Right cardiac atrium (tissue), 5 donors: ENCODE measurements around the gene ASIC3. TPM values are rescaled to one million over a fixed set of nuclear protein-coding genes. Genes with fewer than 3 reads are reported as not detected.

Experiments used
- ATAC-seq, 2 donors: fragments of 200-7000 bp; cut with Tn5 transposase; one replicate each; pipeline versions ENCODE4 v1.8.0 to v1.9.1; 2020; ENCODE audit warnings: moderate library complexity in 2 of 2, mild to moderate bottlenecking in 1 of 2
- DNase-seq, 3 donors: peaks; one replicate each; pipeline ENCODE4 v3.0.0-alpha.2; 2020
- H3K27ac ChIP-seq: one replicate; pipeline ENCODE4 v1.5.1; 2013; ENCODE audit warnings: mild to moderate bottlenecking, low read length, control low read depth, moderate library complexity
- H3K27me3 ChIP-seq: one replicate; pipeline ENCODE4 v1.6.1; 2013; ENCODE audit not compliant: control insufficient read depth, insufficient read depth
- H3K4me1 ChIP-seq: one replicate; pipeline ENCODE4 v1.6.1; 2013; ENCODE audit warnings: low read length; ENCODE audit not compliant: control insufficient read depth, insufficient read depth
- H3K4me3 ChIP-seq: one replicate; pipeline ENCODE4 v1.5.1; 2013; ENCODE audit warnings: low read length, control low read depth
- H3K9me3 ChIP-seq: one replicate; pipeline ENCODE4 v1.6.1; 2013; ENCODE audit warnings: low read length; ENCODE audit not compliant: control insufficient read depth
- WGBS: extraction: QIAGEN DNeasy Blood & Tissue Kit; methylation state at CpG from one replicate; pipeline ENCODE4 v1.1.7; 2013; 5-methylcytosine and 5-hydroxymethylcytosine counted together
- intact Hi-C, 4 donors: fragments of 100-400 bp; cut with DNase I; formaldehyde crosslinking; loops; one replicate each; pipeline versions ENCODE4 v1.11.0 to v1.14.0; 2022 to 2023
- polyA plus RNA-seq: library from polyadenylated mRNA; stranded (reverse); fragments of 200-250 nt; gene quantifications from one replicate; pipeline ENCODE4 v1.2.3, GENCODE V29; 2013
- total RNA-seq, 4 donors: library from RNA; stranded (reverse); fragmentation: NEBNext Ultra II Directional; extraction: Animal tissue kit (Norgen Biotek cat#: 25700); gene quantifications; one replicate each; pipeline ENCODE4 v1.2.1, GENCODE V29; 2021
- donor health status: healthy with polysubstance abuse.
- donor health status: DM: no; HTN: yes; CAD: no.
- donor health status: DM: no; HTN: no; CAD: no.
- donor health status: DM: no; HTN: yes; CAD: no; lungs with severe emphysema.
- donor health status: DM: yes; HTN: yes; CAD: no.

The ASIC3 gene
- total and polyA plus RNA-seq, 5 donors = 4.0 to 6.5 (median 5.3) TPM

DNA sequence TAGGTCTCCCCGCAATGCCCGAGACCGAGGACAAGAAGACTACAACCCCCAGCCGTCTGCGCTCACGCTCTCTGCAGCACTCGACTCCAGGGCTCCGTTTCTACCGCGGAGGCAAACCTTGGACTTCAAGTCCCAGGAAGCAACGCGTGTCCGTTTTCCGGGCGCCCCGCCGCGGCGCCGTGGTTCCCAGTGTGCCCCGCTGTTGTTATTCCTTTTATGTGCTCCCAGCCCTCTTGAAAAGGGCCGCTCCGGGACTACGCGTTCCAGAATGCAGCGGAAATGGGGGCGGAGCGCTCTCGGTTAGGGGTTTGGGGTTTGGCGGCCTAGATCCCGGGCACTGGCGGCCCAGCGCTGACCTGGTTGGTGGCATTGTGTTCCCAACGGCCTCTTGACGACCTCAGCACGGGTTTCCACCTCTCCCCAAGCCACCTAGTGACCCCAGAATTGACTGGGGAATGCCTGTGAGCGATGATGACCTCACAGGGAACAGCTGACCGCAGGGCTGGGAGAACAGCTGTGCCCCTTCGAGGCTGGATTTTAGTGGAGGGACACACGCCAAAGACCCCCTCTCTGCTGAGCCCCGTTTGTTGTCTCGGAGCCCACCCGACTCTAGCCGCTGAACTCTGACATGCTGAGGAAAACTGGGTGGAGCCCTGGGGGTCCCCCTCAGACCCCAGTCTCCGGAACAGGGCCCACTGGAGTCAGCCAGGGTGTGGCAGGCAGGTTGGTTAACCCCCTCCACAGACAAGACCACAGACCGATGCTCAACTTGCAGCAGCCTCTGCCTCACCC lies 9.9 kb downstream of the ASIC3 start:
- ATAC-seq = peak; percentile 91 to 94
- Histone ChIP-seq H3K27ac (peak overlapping the region; percentile 98), H3K4me3 (peak overlapping the region; percentile 91), H3K4me1 (peaks cover 4% of the 10 kb centered on the region), H3K9me3 (no peaks in the 10 kb centered on the region), H3K27me3 (no peaks in the 10 kb centered on the region)
- under 1% methylated on average over 46 of the region's 46 CpGs for WGBS
- intact Hi-C loops = no loop called here
- DNase-seq = peak; percentile 99 to 100 (median 99)

DNA sequence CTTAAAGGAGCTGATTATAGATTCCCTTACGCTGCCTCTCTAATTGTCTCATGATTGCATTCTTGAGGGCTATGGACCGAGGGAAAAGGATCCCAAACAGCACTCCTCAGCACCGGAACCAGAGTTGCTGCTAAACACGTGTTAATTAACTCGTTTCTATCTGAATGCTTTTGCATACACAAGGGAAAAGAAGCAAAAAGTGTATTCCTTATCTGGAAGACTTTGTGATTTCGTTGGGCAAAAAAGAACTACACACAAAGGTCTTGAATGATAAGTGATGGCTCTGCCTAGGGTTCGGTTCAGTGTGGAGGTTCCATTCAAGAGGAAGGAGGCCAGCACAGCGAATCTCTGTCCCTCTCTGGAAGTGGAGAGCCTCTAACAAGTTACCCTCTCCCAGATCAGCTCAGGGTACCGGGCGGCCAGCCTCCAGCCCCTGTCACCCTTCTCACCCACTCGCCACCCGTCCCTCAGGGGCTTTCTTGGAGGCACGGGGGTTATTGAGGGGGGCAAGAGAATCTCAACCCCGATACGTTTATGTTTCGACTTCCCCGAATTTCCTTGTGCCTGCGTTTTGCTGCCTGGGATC lies 10.5 kb downstream of the ASIC3 start:
- peaks cover 4% of the 10 kb centered on the region for H3K4me1 ChIP-seq
- WGBS = 5% methylated on average over 18 of the region's 18 CpGs
- no peak for ATAC-seq

DNA sequence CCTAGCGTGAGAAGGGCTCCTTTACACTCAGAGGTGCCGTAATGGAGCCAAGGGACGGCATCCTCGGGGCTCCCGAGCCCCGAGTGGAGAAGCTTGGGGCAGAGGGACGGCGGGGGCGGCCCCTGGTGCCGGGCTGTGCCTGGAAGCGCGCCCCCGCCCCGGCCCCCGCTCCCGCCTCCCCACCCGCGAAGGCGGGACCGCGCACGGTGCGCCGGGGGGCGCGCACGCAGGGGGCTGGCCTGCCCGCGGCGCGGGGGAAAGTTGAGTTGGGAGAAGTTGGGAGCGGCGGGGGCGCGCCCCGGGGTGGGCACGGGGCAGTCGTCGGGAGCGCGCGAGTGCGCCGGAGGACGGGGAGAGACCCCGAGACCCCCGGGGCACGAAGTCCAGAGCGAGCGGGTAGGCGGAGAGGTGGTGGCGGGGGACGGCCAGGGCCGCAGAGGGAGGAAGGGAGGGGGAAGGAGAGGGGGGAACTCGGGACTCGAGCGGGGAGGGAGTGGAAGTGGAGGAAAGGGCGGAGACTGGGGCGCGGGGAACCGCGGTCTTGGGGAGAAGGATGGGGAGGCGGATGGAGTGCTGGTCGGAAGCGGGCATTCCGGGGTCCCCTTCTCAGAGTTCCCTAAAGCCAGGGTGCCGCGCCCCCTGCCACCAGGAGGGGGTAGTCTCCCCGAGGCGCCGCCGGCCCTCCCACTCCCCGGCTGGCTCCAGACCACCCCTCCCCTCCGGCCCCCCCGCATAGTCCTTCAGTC lies 11.2 kb downstream of the ASIC3 start, which contains the start of gene SLC4A2:
Gene SLC4A2, plus strand, starts transcription at position 223 of the 746 bp plus-strand sequence. CDS start 2,399 bp downstream, outside the sequence.
- Histone ChIP-seq H3K4me1 (peaks cover 4% of the 10 kb centered on the region), H3K9me3 (no peaks in the 10 kb centered on the region), H3K4me3 (peak within 1 kb of the TSS; percentile 91), H3K27me3 (no peaks in the 10 kb centered on the region), H3K27ac (peak within 1 kb of the TSS; percentile 98)
- DNase-seq (peak; percentile 85 to 94 (median 94)), ATAC-seq (peak; percentile 62 to 71)
- intact Hi-C loops = no loop called here
- under 1% methylated on average over 75 of the region's 75 CpGs for WGBS

More for the DNA sequence above, 10.5 kb downstream of the ASIC3 start:
- H3K9me3 ChIP-seq = no peaks in the 10 kb centered on the region
- no peak for DNase-seq
- H3K27ac ChIP-seq = peak overlapping the region; percentile 98
- intact Hi-C loops = no loop called here
- H3K4me3 ChIP-seq = peak overlapping the region; percentile 91
- H3K27me3 ChIP-seq = no peaks in the 10 kb centered on the region

DNA sequence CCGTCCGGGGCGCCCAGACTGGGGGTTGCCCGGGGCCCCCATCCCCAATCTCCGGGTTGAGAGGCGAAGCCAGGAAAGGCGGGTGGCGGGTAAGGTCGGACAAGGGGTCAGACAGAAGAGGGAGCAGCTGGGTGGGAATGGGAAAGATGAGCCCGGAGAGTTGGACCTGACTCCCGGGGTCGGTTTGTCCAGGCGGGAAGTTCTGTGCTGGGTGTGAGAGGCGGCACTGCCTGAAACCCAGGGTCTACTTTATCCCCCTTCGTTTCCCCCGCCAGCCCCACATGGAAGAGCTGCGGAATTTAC lies 11.7 kb downstream of the ASIC3 start:
- Histone ChIP-seq H3K27ac (no peak overlapping the region), H3K4me1 (peaks cover 4% of the 10 kb centered on the region), H3K27me3 (no peaks in the 10 kb centered on the region), H3K9me3 (no peaks in the 10 kb centered on the region), H3K4me3 (peak overlapping the region; percentile 91)
- no peak for DNase-seq
- under 1% methylated on average over 17 of the region's 17 CpGs for WGBS
- ATAC-seq = no peak
- intact Hi-C loops = no loop called here

DNA sequence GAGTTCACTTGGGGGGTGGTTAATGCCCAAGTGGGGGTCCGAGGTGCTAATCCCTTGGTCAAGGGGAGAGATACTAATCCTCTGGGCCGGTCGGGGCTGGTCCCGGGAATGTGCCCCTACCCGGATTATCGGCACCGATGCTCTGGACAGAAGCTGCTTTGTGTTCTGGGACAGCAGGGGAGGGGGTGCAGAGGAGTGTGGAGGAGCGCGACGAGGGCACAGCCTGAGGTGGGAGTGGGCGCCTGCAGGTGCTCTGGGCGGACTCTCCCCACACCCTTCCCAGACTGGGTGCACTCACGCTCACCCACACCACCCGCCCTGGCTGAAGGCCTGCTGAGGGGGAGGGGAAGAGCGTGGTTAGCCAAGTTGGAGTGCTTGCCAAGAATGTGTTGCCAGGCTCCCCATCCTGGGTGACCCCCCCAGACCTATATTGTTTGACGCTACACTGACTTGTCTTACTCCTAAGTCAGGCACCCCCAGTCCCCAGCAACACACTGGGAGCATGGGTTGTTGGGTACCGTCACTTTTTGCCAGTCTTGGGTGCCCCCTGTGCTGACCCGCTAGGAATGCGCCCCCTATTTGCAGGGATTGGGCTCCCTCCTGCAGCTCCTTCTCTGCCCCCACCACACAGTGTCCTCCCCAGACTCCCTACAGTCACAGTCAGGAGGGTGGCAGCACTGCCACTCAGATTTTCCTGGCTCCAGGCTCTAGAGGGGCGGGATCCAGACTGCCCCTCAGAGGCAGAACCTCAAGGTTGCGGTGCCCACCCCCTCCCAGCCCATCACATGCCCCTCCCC lies 12.3 kb downstream of the ASIC3 start:
- Histone ChIP-seq H3K9me3 (no peaks in the 10 kb centered on the region), H3K4me3 (peak overlapping the region; percentile 91), H3K4me1 (peaks cover 4% of the 10 kb centered on the region), H3K27ac (no peak overlapping the region), H3K27me3 (no peaks in the 10 kb centered on the region)
- 10% methylated on average over 21 of the region's 21 CpGs for WGBS
- intact Hi-C loops = no loop called here
- DNase-seq = peak in 1 of 3 donors; percentile 74
- ATAC-seq = no peak

DNA sequence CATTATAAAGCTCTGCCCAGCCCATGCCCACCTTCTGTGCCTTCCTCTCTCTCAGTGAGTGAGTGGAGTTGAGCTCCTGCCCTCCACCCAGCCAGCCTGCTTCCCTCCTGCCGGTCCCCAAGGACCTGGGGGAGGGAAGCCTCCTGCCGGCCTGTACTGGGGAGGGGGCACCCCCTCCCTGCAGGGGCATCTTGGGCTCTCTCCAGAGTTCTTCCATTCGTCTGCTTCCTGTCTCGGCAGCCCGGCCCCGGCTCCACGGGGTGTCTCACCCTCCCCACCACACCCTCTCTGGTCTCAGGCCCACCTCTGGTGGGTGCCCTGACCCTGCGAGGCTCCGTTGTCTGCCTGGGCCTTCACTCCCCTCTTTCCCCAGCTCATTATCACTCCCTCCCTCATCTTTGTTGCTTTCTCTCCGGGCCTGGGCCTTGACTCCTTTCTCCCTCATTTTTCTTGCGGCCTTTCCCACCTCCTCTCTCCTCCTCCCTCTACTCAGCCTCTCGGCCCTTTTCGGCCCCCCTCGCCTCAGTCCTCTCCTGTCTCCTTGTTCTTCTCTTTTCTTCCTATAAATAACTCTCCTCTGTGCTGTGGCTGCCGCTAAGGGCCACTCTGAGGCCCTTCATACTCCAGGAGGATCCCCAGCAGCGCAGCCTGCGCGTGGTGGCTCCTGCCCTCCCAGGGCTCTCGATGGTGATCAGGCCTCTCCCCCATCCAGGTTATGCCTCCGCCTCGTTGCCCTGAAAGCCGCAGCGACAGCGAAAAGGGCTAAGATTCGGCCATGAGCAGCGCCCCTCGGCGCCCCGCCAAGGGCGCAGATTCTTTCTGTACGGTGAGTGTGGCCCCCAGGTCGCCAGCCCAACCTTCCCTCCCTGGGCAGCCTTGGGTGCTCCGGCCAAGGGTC lies 13.1 kb downstream of the ASIC3 start:
- intact Hi-C loops = no loop called here
- H3K4me1 ChIP-seq = peaks cover 4% of the 10 kb centered on the region
- no peaks in the 10 kb centered on the region for H3K27me3 ChIP-seq
- DNase-seq = peak in 1 of 3 donors; percentile 68
- H3K27ac ChIP-seq = no peak overlapping the region
- H3K4me3 ChIP-seq = no peak overlapping the region
- no peaks in the 10 kb centered on the region for H3K9me3 ChIP-seq
- ATAC-seq = no peak
- WGBS = 57% methylated on average over 33 of the region's 33 CpGs

DNA sequence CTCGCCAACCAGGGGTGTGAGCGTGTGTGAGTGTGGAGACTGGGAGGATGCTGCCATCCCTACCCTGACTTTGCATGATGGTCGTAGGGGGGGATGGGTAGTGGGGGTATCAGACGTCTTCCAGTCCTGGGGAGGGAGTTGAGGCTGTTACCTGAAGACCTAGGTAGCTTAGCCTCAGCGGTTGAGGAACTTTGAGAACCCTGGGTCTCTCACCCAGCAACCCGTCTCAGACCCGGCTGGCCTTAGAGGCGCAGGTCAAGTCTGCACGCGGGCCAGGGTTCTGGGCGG lies 13.7 kb downstream of the ASIC3 start:
- peaks cover 2% of the 10 kb centered on the region for H3K4me1 ChIP-seq
- WGBS = 78% methylated on average over 11 of the region's 11 CpGs
- H3K27ac ChIP-seq = no peak overlapping the region
- intact Hi-C loops = no loop called here
- DNase-seq (no peak), ATAC-seq (no peak)
- no peaks in the 10 kb centered on the region for H3K9me3 ChIP-seq
- no peak overlapping the region for H3K4me3 ChIP-seq
- no peaks in the 10 kb centered on the region for H3K27me3 ChIP-seq

DNA sequence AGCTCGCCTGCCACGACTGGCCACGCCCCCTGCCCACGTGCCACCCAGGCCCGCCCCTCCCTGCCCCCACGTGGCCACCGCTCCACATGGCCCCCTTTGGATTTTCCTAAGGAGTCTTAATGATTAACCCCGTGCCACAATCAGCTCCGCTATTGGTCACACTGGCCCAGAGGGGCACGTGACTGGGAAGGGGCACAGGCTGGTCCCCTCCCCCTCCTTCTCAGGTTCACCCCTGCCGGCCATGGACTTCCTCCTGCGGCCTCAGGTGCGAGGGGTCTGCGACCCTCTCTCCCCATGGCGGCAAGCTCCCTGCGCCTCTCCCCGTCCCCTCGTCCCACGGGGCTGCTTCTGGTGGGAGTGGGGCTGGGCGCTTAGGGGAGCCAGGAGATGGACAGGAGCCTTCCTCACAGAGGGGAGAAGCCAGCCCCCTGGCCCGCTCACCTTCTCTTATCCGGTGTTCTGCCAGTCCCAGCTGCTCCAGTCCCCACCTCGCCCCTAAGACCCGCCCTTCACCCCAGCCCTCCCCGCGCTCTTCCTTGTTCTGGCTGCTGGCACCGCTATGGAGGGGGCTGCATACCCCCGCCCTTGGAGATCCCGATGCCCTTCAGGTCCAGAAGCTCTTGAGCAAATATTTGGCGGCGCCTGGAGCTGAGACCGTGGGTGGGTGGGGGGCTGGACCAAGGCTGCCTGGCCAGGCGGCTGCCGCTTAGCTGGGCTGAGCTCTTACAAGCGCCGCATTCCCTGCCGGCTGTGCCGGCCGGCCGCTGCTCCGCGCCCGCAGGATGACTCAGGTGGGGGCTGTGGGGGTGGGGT lies 14.3 kb downstream of the ASIC3 start:
- Histone ChIP-seq H3K27me3 (no peaks in the 10 kb centered on the region), H3K4me3 (no peak overlapping the region), H3K9me3 (no peaks in the 10 kb centered on the region), H3K4me1 (no peaks in the 10 kb centered on the region), H3K27ac (peak overlapping the region; percentile 43)
- intact Hi-C loops = no loop called here
- ATAC-seq = peak in 1 of 2 donors; percentile 8
- peak in 2 of 3 donors; percentile 63 to 80 for DNase-seq
- WGBS = 51% methylated on average over 43 of the region's 43 CpGs

DNA sequence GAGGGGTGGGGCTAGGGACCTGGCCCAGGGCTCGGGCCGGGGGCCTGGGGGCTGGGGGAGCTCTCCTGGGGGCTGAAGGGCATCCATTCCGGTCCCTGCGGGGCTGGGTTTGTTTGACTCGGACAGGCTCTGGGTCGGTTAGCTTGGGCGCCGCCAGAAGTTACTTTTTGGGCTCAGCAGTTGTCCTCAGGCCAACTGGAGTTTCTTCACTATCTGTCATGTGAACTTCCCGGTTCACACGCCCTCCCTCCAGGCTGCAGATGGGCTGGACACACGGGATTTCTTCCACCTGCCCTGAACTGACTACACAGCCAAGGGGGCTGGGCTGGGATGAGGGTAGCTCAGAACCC lies 14.9 kb downstream of the ASIC3 start:
- intact Hi-C loops = no loop called here

More for the DNA sequence above, 14.9 kb downstream of the ASIC3 start:
- 36% methylated on average over 11 of the region's 11 CpGs for WGBS
- no peaks in the 10 kb centered on the region for H3K4me1 ChIP-seq
- DNase-seq = no peak
- H3K9me3 ChIP-seq = no peaks in the 10 kb centered on the region
- peak overlapping the region; percentile 25 for H3K27ac ChIP-seq
- no peaks in the 10 kb centered on the region for H3K27me3 ChIP-seq
- H3K4me3 ChIP-seq = no peak overlapping the region
- ATAC-seq = no peak
